ENCODE results near the gene CERT1. TPM values are rescaled to one million over a fixed set of nuclear protein-coding genes. Genes with fewer than 3 reads are reported as not detected.

CERT1 gene, protein sequence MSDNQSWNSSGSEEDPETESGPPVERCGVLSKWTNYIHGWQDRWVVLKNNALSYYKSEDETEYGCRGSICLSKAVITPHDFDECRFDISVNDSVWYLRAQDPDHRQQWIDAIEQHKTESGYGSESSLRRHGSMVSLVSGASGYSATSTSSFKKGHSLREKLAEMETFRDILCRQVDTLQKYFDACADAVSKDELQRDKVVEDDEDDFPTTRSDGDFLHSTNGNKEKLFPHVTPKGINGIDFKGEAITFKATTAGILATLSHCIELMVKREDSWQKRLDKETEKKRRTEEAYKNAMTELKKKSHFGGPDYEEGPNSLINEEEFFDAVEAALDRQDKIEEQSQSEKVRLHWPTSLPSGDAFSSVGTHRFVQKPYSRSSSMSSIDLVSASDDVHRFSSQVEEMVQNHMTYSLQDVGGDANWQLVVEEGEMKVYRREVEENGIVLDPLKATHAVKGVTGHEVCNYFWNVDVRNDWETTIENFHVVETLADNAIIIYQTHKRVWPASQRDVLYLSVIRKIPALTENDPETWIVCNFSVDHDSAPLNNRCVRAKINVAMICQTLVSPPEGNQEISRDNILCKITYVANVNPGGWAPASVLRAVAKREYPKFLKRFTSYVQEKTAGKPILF
- total RNA-seq = 24.5 and 24.9 TPM in 2 replicates

GRCh38 chr5:75511435-75512382 lies at the start of gene CERT1, which contains the start of gene POLK:
TSS of gene CERT1 (minus strand) at chr5:75511629. CDS start at chr5:75511207, 422 bp downstream.
TSS of gene POLK (plus strand) at chr5:75511891.

GRCh38 chr5:75336615-75337336 lies 174.7 kb downstream of the CERT1 start, which contains the start of gene HMGCR:
TSS of gene HMGCR (plus strand) at chr5:75337220. CDS start at chr5:75342606, 5,386 bp downstream.

Small RNAs within 50 kb of the gene (small RNA-seq; reads per million reads assigned to genes)
- gene RNU7-175P = not detected

Other genes with a start within 250 kb of the CERT1 start
- gene HMGCR, start 174.4 kb downstream of the CERT1 start, total RNA-seq = 107 and 112 TPM in 2 replicates
- 36.9 and 45.3 TPM in 2 replicates for gene POLK, start 262 bp upstream of the CERT1 start, total RNA-seq
- gene ANKDD1B, start 99.8 kb upstream of the CERT1 start, total RNA-seq = 0.12 and 0.32 TPM in 2 replicates
- gene POC5, start 205.8 kb upstream of the CERT1 start, total RNA-seq = 7.1 and 9.8 TPM in 2 replicates